NCI-H524 treated with DMSO at 0.1 percent for 48 hours (cell line): ENCODE measurements around the gene RCOR3.

ENCODE experiments used
- DNase-seq: peaks from one replicate; lab custom pipeline; 2025; lab: John Stamatoyannopoulos, UW

The RCOR3 gene

DNA sequence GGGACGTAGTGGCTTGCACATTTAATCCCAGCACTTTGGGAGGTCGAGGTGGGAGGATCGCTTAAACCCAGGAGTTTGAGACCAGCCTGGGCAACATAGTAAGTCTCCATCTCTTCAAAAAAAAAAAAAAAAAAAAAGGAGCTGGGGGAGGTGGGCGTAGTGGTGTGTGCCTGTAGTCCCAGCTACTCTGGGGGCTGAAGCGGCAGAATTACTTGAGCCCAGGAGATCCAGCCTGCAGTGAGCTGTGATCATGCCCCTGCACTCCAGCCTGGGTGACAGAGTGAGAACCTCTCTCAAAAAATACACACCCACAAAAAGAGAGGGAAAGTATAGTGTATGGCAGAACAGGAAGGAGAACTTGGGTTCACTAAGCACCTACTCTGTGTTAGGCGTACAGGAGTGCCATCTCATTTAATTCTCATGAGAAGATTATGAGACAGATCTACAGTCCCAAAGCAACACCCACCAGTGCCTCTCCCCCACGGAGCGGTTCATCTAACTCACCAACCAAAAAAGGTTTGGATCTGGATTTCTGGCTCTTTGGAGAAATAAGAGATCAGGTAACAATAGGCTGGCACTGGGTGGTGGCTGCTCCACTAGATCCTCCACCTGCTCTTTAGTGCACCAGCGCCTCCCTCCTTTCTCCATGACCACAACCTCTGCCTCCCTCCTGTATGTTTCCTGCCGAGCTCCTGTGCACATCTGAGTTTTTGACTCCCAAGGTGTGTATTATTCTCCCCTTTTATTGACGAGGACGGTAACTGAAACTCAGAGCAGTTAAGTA, 66.0 kb downstream of the RCOR3 start:
- DNase-seq: no peak

DNA sequence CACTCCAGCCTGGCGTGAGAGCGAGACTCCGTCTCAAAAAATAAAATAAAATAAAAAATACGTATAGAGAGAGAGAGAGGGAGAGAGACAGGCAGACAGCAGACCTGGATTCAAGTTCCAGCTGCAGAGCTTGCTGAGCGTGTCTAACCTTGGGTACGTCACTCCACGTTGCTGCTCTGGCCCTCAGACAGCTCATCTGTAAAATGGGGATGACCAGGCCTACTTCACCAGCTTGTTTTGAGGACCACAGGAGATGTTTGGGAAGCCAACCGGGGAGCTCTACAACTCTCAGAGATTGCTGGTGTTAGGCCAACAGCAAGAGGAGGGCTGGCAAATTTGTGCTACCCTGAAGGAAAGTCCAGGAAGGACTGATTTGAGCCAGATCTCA, 67.0 kb downstream of the RCOR3 start:
- DNase-seq: no peak

DNA sequence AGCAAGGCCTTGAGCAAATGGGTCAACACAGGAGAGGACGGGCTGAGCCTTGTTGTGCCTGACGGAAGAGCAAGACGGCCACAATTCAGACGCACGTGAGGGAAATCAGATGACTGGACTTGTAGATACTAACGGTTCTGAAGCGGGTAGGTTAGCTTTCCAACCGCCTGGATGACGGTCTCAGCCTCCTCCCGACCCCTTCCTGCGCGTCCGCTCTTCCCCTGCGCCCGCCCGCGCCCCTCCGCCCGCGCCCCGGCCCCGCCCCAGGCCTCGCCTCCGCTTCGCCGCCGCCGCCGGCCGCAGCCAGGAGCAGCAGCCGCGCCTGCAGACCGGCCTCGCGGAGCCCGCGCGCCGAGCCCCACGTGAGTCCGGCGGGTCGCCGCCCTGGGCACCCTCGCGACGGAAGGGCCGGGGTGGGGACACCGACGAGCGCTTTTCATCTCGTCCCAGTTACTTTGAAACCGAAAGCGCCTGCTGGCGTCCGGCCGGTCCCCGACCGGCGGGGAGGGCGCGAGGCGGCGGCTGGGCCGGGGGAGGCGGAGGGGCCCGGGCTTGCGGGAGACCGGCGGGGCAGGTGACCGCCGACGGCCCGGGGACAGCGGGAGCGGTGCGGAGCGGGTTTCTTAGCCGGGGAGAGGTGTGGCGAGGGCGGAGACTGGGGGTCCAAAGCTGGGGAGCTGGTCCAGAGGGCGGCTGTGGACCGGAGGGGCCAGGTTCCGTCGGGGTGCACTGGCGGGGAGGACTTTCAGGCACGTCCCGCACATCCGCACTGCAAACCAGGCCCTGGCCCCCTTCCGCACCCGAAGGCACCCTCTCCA, 67.6 kb downstream of the RCOR3 start, which contains the start of gene TRAF5:
Gene TRAF5, plus strand, starts transcription at position 306 of the 818 bp plus-strand sequence. CDS start 26,407 bp downstream, outside the sequence.
- DNase-seq: no peak

DNA sequence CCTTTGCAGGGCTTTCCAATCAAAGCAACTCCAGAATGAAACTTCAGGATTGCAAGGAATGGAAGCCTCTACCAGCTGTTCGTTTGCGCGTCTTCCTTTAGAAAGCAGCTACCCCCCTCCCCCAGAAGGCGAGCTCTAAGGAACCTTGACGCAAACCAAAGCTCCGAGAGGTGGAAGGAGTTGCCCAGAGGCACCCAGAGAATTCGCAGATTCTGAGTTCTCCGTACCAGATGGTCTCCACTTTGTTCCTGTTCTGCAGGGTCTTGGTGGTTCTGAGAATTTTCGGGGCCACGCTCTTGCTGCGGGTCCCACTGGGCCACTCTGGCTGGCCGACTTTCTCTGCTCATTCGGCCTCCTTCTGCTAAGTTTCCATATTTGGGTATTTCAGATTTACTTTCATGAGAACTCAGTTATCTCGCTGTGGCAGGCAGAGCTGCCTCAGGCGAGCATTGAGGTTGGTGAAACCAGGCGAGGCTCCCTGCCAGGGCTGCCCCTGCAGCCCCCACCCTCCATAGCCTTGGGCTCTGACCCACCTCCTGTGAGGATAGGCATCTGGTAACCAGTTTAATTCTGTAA, 68.3 kb downstream of the RCOR3 start:
- DNase-seq: no peak

GRCh38 chr1:211328084-211328694, 69.0 kb downstream of the RCOR3 start:
- no peak for DNase-seq

DNA sequence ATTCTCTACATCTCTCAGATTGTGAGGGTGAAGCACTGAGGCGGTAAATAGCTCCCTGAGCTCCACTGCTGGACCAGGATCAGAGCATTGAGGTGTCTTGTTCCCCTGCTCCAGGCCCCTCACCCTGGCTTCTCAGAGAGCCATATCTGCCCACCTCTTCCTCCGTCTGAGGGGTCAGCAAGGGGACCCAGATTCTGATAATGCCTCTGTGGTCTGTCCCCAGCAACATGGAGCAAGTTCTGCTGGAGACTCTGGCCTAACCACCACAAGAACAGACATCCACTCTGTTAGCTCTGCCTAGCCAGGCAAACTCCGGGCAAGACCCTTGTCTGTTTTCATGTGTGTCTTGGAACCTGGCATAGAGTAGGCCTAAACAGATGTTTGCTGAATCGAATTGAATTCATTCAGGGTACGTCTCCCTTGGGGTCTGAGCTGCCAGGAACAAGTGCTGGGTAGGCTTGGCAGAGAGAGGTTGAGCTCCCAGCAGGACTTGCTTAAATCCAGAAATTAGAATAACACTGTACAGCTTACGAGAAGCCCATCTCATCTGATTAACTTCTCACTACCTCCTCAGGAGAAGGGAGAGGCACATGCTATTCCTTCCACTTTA, 69.8 kb downstream of the RCOR3 start:
- no peak for DNase-seq

DNA sequence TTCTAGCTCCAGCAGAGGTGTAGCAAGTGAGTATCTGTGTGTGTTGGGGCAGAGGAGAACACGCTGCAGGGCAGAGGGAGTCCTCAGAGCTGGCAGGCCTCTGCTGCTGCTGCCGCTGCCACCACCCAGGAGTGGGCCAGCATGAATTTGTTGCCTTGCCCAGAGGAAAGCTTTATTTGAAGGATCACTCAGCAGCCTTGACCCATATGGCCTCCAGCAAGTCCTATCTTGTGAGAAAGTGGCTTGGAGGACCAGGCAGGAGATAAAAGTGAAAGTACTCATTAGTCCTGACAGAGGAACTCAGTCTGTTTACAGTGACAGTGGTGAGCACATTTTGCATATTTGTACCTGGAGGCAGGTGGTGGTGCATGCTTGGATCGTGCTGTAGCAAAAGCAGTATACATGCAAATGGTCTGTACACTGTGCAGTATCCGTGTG, 70.6 kb downstream of the RCOR3 start:
- DNase-seq: no peak

- no peak for DNase-seq
These were observed 71.2 kb downstream of the RCOR3 start for GRCh38 chr1:211330282-211330936.

DNA sequence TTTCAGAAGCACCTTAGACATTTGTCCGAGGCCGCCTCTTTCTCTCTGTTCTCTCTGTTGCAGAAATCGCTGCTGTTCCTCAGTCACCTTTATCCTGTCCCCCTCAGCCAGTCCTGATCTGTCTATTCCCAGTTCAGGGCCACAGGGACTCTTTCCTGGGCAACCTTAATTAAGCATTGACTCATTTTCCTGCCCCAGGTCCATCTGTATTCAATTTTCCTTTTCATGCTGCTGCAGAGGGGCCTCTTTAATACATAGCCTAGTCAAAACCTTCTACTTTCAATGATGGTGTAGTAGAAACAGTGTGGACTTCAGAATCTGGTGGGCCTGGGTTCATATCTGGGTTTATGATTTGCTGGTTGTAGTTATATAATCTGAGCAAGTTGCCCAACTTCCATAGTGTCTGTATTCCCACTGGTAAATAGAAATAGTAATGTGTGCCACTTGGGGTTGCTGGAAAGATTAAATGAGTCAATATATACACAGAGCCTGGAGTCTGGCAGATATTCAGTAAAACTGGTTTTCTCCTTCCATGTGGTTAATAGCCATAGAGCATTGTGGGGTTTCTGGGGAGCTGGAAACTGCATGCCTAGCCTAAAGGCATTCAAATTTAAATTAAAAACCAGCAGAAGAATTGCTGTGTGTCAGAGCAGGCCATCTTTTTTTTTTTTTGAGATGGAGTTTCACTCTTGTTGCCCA, 72.0 kb downstream of the RCOR3 start:
- no peak for DNase-seq

DNA sequence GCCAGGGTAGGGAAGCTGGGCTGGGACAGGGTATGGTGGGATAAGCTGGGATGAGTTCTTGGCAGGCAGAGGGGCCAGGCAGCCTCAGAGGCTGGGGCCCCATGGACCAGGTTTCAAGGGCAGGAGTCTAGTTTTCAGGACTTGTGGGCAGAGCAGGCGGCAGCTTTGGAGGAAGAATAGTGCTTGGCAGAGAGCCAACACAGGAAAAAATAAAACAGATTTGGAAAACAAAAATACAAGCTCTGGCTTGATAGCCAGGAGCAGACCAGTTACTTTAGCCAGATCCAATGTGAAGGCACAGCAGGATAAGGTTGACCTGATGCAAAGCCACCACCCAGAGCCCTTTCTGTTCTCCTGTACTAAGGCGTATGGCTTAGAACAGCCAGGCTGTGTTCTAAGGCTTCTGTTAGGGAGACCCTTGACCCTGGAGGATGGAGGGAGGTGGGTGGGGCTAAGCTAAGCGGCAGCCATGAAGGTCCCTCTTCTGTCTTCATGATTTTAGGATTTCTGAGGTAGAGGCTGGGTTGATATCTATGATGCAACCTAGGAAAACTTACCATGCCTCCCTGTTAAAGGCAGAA, 73.0 kb downstream of the RCOR3 start:
- DNase-seq: no peak

- no peak for DNase-seq
These were observed 73.7 kb downstream of the RCOR3 start for GRCh38 chr1:211332830-211333229.

DNA sequence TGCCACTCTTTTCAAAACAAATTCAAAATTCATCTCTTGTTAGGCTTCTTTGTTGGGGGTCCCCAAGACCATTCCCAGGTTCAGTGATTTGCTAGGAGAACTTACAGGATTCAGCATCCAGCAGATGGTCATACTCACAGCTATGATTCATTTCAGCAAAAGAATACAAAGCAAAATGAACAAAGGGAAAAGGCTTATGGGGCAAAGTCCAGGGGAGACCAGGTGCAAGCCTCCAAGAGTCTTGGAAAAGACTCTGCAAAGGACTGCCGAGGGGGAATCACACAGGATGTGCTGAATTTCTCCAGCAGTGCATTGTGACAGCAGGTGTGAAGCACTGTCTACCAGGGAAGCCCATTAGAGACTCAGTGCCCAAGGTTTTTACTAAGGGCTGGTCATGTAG, 74.7 kb downstream of the RCOR3 start:
- no peak for DNase-seq

DNA sequence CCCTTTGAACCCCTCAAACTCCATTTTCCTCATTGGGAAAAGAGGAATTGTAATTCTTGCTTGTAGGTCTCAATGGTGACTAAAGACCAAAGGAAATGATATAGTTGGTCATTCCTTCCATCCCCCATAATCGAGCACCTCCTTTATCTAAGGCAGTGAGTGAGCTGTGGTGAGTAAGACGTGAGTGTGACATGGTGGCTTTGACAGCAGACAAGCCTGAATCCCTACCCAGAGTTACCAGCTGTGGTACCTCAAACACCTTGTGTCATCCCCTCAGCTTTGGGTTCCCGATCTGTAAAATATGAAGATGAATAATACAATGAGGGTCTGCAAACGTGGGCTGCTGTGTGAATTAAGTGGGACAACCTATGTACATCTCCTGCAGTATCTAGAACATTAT, 75.8 kb downstream of the RCOR3 start:
- no peak for DNase-seq

DNA sequence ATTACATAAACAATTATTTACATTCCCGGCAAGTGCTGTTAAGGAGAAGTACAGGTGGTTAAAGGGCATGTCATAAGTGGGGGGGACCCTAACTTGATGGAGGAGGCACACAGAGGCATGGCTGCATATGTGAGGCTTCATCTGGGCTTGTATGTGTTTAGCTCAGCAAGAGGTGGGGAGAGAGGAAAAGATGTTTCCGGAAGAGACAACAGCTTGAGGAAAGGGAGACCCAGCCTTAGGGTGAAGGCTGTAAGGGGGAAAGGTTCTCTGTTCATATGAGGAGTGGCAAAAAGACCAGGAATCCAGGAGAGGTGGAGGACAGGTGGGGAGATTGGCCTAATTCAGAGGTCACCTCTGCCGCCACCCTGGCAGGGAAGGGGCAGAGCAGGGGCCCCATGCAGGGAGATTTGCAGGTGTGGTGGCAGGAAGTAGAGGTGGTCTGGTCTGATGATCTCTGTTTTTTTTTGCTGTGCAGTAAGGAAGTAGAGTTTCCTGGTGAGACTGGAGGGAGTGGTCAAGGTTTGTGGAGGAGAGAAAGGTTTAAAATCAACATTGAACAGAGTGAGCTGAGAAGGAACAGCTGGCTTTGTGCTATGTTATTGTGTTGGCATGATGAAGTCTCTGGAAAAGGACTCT, 76.5 kb downstream of the RCOR3 start:
- no peak for DNase-seq

DNA sequence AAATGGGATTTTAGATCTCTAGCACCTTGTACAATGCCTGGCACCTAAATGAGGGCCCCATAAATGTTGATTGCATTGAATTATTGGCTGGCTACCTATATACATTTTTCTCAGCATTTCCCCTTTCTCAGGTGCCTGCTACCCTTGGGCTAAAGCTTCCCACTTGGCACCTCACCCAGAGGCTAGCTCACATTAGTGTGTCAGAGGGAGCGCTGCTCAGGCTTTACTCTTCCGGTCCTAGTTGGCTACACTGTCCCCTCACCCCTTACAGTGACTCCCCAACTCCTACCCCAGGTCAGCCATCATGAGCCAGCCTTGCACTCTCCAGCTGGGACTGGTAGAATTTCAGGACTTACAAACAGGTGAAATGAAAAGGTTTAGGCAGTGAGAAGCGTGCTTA, 77.0 kb downstream of the RCOR3 start:
- DNase-seq: no peak

GRCh38 chr1:211336775-211337174, 77.6 kb downstream of the RCOR3 start:
- DNase-seq: no peak

DNA sequence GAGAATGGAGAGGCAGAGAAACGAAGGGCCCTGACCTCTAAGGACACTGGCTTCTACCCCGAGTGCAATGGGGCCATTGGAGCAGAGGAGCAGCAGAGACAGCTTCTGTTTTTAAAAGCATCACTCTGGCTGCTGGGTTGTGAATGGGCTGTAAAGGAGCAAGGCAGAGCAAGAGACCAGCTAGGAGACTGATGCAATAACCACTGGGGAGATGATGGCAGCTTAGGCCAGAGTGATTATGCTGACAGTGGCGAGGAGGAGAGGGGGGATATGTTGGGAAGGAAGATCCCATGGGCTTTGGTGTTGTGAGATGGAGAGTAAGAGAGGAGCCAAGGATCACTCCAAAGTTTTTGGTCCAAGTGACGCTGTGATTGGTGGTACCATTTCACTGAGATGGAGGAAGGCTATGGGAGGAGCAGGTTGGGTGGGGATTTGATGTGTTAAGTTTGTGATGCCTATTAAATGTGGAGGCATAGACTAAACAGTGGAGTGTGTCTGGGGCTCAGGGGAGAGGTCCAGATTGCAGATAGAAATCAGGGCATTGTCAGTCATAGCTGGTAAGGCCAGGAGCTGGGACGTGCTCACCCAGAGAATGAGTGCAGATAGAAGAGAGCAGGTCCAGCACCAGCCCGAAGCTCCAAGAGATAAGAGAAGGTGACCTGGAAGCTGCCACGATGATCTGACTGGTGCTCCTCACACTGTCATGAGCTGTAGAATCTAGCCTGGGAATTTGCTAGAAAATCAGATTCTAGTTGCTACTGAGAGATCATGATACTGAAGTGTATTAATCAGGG, 78.5 kb downstream of the RCOR3 start:
- DNase-seq: no peak

DNA sequence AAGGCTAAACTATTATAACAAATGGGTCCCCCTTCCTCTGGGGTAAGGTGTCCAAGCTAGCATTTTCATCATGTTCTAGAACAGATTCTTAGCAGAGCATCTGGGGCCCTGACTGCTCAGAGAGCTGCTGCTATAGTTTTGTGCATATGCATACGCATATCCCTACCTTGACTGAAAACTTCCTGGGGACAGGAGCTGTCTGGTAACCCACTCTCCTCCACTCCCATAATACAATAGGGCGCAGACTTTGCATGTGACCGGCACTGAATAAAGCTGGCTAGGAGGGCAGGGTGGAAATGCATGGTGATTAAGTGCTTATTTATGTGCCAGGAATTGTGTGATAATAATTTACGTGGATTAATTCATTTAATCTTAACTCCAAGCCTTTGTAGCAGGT, 79.1 kb downstream of the RCOR3 start:
- no peak for DNase-seq

DNA sequence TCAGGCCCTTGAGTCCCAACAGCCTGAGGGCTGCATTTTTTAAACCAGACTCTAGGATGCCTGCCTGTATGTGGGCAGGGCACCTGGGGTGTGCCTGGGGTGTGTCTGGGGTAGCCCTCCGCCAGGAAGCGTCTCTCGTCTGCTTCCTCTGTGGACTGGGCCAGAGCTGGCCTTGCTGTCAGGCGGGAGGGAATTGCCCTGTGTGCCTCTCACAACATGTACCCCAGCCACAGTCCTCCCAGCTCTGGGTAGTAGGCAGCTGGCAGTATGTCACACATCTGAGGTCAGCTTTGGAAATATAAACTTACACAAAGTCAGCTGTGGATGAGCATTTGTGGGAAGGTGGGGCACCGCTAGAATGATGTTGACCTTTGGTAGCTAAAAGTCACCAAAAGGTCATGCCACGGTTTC, 80.5 kb downstream of the RCOR3 start:
- DNase-seq: no peak
